Keratinocyte (primary cell): ENCODE results near the gene ZNF516. TPM values are rescaled to one million over a fixed set of nuclear protein-coding genes. Genes with fewer than 3 reads are reported as not detected.

Source experiments
- DNase-seq: peaks from one replicate; pipeline ENCODE4 v3.0.0-alpha.2; 2011; ENCODE audit warnings: low read depth, missing footprints, low spot score
- FAIRE-seq: peaks from 2 replicates; lab custom pipeline; 2011; peaks lifted over from hg19 to GRCh38; lab: Jason Lieb, UNC
- H2AFZ ChIP-seq: 2 replicates; pipeline ENCODE4 v1.6.0; 2012; ENCODE audit warnings: low read length, control low read depth, inconsistent platforms; ENCODE audit not compliant: control insufficient read depth
- H3K27ac ChIP-seq: 2 replicates; pipeline ENCODE4 v1.5.1; 2011; ENCODE audit warnings: low read length; ENCODE audit not compliant: control insufficient read depth, insufficient read depth
- H3K27me3 ChIP-seq: 3 replicates; pipeline ENCODE4 v1.6.0; 2011; ENCODE audit warnings: low read length; ENCODE audit not compliant: control insufficient read depth, insufficient read depth; ENCODE audit errors: extremely low read depth
- H3K36me3 ChIP-seq, 2 experiments: 2 replicates in 1 of 2; 3 replicates in 1 of 2; pipeline ENCODE4 v1.5.1; 2011; ENCODE audit warnings: low read length in 2 of 2, mild to moderate bottlenecking in 1 of 2; ENCODE audit not compliant: control insufficient read depth in 2 of 2, insufficient read depth in 2 of 2; ENCODE audit errors: extremely low read depth in 1 of 2
- H3K4me1 ChIP-seq: 3 replicates; pipeline ENCODE4 v1.5.1; 2011; ENCODE audit warnings: low read length; ENCODE audit not compliant: control insufficient read depth, insufficient read depth; ENCODE audit errors: extremely low read depth
- H3K4me2 ChIP-seq: 3 replicates; pipeline ENCODE4 v1.6.0; 2011; ENCODE audit warnings: low read depth, low read length; ENCODE audit not compliant: control insufficient read depth, insufficient read depth; ENCODE audit errors: extremely low read depth
- H3K4me3 ChIP-seq, 3 experiments: fragments of 200-600 bp in 1 of 3; sonication (generic) in 1 of 3; 2 replicates in 2 of 3; 3 replicates in 1 of 3; pipeline ENCODE4 v1.5.1; 2011 to 2016; ENCODE audit warnings: low read length in 3 of 3, mild to moderate bottlenecking in 3 of 3, control low read depth in 2 of 3, inconsistent platforms in 1 of 3, low read depth in 1 of 3, mixed read lengths in 1 of 3, mixed run types in 1 of 3, moderate library complexity in 1 of 3; ENCODE audit not compliant: control insufficient read depth in 2 of 3, insufficient read depth in 2 of 3; ENCODE audit errors: extremely low read depth in 1 of 3
- H3K79me2 ChIP-seq: 2 replicates; pipeline ENCODE4 v1.6.0; 2012; ENCODE audit warnings: low read length; ENCODE audit not compliant: control insufficient read depth, insufficient read depth
- H3K9ac ChIP-seq: 3 replicates; pipeline ENCODE4 v1.6.0; 2011; ENCODE audit warnings: low read length; ENCODE audit not compliant: control insufficient read depth, insufficient read depth; ENCODE audit errors: extremely low read depth
- H3K9me1 ChIP-seq: 3 replicates; pipeline ENCODE4 v1.6.0; 2011; ENCODE audit warnings: low read length; ENCODE audit not compliant: control insufficient read depth, insufficient read depth; ENCODE audit errors: extremely low read depth
- H3K9me3 ChIP-seq: 2 replicates; pipeline ENCODE4 v1.5.1; 2012; ENCODE audit warnings: low read depth, low read length; ENCODE audit not compliant: control insufficient read depth
- H4K20me1 ChIP-seq: 3 replicates; pipeline ENCODE4 v1.6.0; 2011; ENCODE audit warnings: low read length; ENCODE audit not compliant: control insufficient read depth, insufficient read depth; ENCODE audit errors: extremely low read depth
- EZH2 ChIP-seq: IDR thresholded peaks from one replicate; pipeline ENCODE4 v1.6.1; 2012; ENCODE audit warnings: inconsistent platforms, mild to moderate bottlenecking, low read length, moderate library complexity
- dilution Hi-C: fragments of 300-500 bp; cut with MboI; formaldehyde crosslinking; loops from one replicate; pipeline ENCODE4 v1.7.0; 2020; ENCODE audit warnings: low sequenced_read_pairs; ENCODE audit not compliant: extremely low pct_ligation_motif_present
- polyA plus RNA-seq, 5 experiments: library from polyadenylated mRNA; depleted of rRNA in 3 of 5; stranded (reverse) in 3 of 5; stranded (forward) in 1 of 5; unstranded in 1 of 5; fragments of >200 nt; gene quantifications; 1 replicate in 1 of 5; 2 replicates in 3 of 5; 3 replicates in 1 of 5; pipeline versions ENCODE4 v1.2.1 to v1.2.3, GENCODE V29; 2011 to 2012; ENCODE audit warnings: missing spikeins in 2 of 5, low read depth in 1 of 5, low replicate concordance in 1 of 5
- TF ChIP-seq, protein P1 (sequence below), 3 experiments: IDR thresholded peaks in 1 of 3; conservative IDR thresholded peaks in 1 of 3; optimal IDR thresholded peaks in 1 of 3; 2 replicates in 2 of 3; 3 replicates in 1 of 3; pipeline versions ENCODE3 to v1.5.1; 2011; ENCODE audit warnings: low read length in 3 of 3, mild to moderate bottlenecking in 3 of 3, moderate library complexity in 2 of 3, control low read depth in 1 of 3, inconsistent platforms in 1 of 3; ENCODE audit not compliant: insufficient read depth in 2 of 3; ENCODE audit errors: extremely low read depth in 1 of 3

ZNF516 gene
- polyA plus RNA-seq, 1 donor (not counting 4 experiments of a cell fraction or from before 2014, with no cell fraction given), result 9.3 TPM

GRCh38 chr18:76518860-76519538, 24.0 kb upstream of the ZNF516 start:
- no peaks in the 10 kb centered on the region for H3K4me1 ChIP-seq
- H2AFZ ChIP-seq, result no peak overlapping the region
- peaks cover 7% of the 10 kb centered on the region for H3K27me3 ChIP-seq
- H3K4me2 ChIP-seq, result no peak overlapping the region
- H3K9me3 ChIP-seq, result no peaks in the 10 kb centered on the region
- DNase-seq (no peak), FAIRE-seq (no peak)
- no peaks in the 10 kb centered on the region for H3K79me2 ChIP-seq
- dilution Hi-C loops, result no loop called here
- no peaks in the 10 kb centered on the region for H3K36me3 ChIP-seq
- H4K20me1 ChIP-seq, result no peaks in the 10 kb centered on the region
- H3K9ac ChIP-seq, result no peak overlapping the region
- H3K4me3 ChIP-seq, result no peak overlapping the region
- no peak overlapping the region for H3K27ac ChIP-seq
- TF ChIP-seq, protein P1, sequence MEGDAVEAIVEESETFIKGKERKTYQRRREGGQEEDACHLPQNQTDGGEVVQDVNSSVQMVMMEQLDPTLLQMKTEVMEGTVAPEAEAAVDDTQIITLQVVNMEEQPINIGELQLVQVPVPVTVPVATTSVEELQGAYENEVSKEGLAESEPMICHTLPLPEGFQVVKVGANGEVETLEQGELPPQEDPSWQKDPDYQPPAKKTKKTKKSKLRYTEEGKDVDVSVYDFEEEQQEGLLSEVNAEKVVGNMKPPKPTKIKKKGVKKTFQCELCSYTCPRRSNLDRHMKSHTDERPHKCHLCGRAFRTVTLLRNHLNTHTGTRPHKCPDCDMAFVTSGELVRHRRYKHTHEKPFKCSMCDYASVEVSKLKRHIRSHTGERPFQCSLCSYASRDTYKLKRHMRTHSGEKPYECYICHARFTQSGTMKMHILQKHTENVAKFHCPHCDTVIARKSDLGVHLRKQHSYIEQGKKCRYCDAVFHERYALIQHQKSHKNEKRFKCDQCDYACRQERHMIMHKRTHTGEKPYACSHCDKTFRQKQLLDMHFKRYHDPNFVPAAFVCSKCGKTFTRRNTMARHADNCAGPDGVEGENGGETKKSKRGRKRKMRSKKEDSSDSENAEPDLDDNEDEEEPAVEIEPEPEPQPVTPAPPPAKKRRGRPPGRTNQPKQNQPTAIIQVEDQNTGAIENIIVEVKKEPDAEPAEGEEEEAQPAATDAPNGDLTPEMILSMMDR (optimal IDR thresholded peaks at IDR 0.05 in 1 of 3, IDR thresholded peaks at IDR 0.05 in 1 of 3, conservative IDR thresholded peaks at IDR 0.05 in 1 of 3; ENCODE audit: extremely low read depth in 1 of 3, insufficient read depth in 2 of 3, low read length in 3 of 3), result no peak
- TF ChIP-seq EZH2, result no peak
- H3K9me1 ChIP-seq, result no peaks in the 10 kb centered on the region

DNA sequence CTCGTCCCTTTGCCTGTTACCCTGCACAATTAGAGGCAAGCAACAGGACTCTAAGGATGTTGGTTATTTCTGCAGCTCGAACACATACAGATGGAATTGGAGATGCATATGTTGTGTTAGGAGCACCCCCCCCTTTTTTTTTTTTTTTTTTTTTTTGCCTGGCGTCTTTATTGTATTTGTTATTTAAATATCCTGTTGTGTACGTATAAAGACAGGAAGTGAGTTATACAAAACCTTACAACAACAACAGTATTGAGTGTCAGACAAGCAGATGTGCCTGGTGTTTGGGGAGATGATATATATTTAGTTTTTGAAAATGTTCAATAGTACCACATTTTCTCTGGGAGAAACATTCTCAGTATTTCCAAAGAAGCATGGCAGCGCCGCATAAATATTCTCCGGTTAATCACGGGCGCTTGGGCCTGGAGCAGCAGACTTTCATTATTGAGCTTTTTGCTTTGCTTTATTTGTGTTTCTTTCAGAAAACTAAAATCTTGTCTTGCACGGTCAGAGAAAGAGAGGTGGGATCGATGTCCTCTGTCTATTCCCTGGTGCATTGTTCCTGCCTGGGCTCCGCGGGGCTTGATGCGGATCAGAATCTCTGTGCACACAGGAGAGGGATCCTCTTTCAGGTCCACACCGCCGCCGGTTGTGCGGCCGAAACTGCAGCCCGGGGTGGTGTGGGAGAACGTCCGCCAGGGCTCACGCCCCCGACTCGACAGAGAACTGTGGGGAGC, 23.2 kb upstream of the ZNF516 start:
- Histone ChIP-seq H3K36me3 (no peaks in the 10 kb centered on the region), H3K4me3 (no peak overlapping the region), H3K27me3 (peaks cover 7% of the 10 kb centered on the region), H3K9ac (no peak overlapping the region), H2AFZ (no peak overlapping the region), H3K27ac (no peak overlapping the region), H3K4me2 (peak overlapping the region; percentile 3), H3K9me1 (no peaks in the 10 kb centered on the region), H3K79me2 (no peaks in the 10 kb centered on the region), H3K4me1 (no peaks in the 10 kb centered on the region), H3K9me3 (no peaks in the 10 kb centered on the region), H4K20me1 (no peaks in the 10 kb centered on the region)
- TF ChIP-seq, protein P1 (optimal IDR thresholded peaks at IDR 0.05 in 1 of 3, IDR thresholded peaks at IDR 0.05 in 1 of 3, conservative IDR thresholded peaks at IDR 0.05 in 1 of 3; ENCODE audit: extremely low read depth in 1 of 3, insufficient read depth in 2 of 3, low read length in 3 of 3), result no peak
- TF ChIP-seq EZH2, result no peak
- no peak for FAIRE-seq
- dilution Hi-C loops, result no loop called here
- no peak for DNase-seq
